ENCODE data around the gene NFKBIL1. TPM values are rescaled to one million over a fixed set of nuclear protein-coding genes. Genes with fewer than 3 reads are reported as not detected.

NFKBIL1 gene
- total and polyA plus RNA-seq, 10 of the 15 experiments (the other 5 are each of a cell fraction or from before 2014, with no cell fraction given): 0.19 to 15.1 (median 7.0) TPM

GRCh38 chr6:31572041-31572911 is 24.9 kb downstream of the NFKBIL1 start, which contains the start of gene LTA (continued):
- TF ChIP-seq, protein P1, sequence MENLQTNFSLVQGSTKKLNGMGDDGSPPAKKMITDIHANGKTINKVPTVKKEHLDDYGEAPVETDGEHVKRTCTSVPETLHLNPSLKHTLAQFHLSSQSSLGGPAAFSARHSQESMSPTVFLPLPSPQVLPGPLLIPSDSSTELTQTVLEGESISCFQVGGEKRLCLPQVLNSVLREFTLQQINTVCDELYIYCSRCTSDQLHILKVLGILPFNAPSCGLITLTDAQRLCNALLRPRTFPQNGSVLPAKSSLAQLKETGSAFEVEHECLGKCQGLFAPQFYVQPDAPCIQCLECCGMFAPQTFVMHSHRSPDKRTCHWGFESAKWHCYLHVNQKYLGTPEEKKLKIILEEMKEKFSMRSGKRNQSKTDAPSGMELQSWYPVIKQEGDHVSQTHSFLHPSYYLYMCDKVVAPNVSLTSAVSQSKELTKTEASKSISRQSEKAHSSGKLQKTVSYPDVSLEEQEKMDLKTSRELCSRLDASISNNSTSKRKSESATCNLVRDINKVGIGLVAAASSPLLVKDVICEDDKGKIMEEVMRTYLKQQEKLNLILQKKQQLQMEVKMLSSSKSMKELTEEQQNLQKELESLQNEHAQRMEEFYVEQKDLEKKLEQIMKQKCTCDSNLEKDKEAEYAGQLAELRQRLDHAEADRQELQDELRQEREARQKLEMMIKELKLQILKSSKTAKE (IDR thresholded peaks at IDR 0.05; ENCODE audit: low read depth, poor library complexity, severe bottlenecking): no peak
- TF ChIP-seq, protein P2, sequence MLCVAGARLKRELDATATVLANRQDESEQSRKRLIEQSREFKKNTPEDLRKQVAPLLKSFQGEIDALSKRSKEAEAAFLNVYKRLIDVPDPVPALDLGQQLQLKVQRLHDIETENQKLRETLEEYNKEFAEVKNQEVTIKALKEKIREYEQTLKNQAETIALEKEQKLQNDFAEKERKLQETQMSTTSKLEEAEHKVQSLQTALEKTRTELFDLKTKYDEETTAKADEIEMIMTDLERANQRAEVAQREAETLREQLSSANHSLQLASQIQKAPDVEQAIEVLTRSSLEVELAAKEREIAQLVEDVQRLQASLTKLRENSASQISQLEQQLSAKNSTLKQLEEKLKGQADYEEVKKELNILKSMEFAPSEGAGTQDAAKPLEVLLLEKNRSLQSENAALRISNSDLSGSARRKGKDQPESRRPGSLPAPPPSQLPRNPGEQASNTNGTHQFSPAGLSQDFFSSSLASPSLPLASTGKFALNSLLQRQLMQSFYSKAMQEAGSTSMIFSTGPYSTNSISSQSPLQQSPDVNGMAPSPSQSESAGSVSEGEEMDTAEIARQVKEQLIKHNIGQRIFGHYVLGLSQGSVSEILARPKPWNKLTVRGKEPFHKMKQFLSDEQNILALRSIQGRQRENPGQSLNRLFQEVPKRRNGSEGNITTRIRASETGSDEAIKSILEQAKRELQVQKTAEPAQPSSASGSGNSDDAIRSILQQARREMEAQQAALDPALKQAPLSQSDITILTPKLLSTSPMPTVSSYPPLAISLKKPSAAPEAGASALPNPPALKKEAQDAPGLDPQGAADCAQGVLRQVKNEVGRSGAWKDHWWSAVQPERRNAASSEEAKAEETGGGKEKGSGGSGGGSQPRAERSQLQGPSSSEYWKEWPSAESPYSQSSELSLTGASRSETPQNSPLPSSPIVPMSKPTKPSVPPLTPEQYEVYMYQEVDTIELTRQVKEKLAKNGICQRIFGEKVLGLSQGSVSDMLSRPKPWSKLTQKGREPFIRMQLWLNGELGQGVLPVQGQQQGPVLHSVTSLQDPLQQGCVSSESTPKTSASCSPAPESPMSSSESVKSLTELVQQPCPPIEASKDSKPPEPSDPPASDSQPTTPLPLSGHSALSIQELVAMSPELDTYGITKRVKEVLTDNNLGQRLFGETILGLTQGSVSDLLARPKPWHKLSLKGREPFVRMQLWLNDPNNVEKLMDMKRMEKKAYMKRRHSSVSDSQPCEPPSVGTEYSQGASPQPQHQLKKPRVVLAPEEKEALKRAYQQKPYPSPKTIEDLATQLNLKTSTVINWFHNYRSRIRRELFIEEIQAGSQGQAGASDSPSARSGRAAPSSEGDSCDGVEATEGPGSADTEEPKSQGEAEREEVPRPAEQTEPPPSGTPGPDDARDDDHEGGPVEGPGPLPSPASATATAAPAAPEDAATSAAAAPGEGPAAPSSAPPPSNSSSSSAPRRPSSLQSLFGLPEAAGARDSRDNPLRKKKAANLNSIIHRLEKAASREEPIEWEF (IDR thresholded peaks at IDR 0.05; ENCODE audit: insufficient replicate concordance, low read depth, low read length): no peak
- TF ChIP-seq ETV6 (conservative IDR thresholded peaks at IDR 0.05 in 1 of 2, IDR thresholded peaks at IDR 0.05 in 1 of 2; ENCODE audit: borderline replicate concordance in 1 of 2, low read depth in 1 of 2) (peak in 1 of 2 experiments; percentile 41; a peak in 1 of 4 replicates), FOXM1 (IDR thresholded peaks at IDR 0.05; ENCODE audit: low read depth, low read length) (no peak), PAX8 (IDR thresholded peaks at IDR 0.05) (no peak), POU2F2 (IDR thresholded peaks at IDR 0.05; ENCODE audit: borderline replicate concordance, low read depth, low read length) (peak; percentile 21; the same call in 1 of the 3 replicates), SPI1 (IDR thresholded peaks at IDR 0.05; ENCODE audit: borderline replicate concordance, insufficient read depth, low read depth, low read length) (no peak), CBX3 (IDR thresholded peaks at IDR 0.05; ENCODE audit: borderline replicate concordance, low read depth) (no peak), SIN3A (IDR thresholded peaks at IDR 0.05; ENCODE audit: low read depth, low read length) (no peak), NRF1 (conservative IDR thresholded peaks at IDR 0.05; ENCODE audit: low read depth, low read length) (no peak), SMAD1 (IDR thresholded peaks at IDR 0.05; ENCODE audit: low read depth, partially characterized antibody) (no peak), RB1 (IDR thresholded peaks at IDR 0.05; ENCODE audit: borderline replicate concordance) (no peak), PML (IDR thresholded peaks at IDR 0.05; ENCODE audit: low read length) (no peak), RELA (IDR thresholded peaks at IDR 0.05; ENCODE audit: borderline replicate concordance, partially characterized antibody) (no peak), CEBPB (IDR thresholded peaks at IDR 0.05; ENCODE audit: borderline replicate concordance in 1 of 2, low read depth in 2 of 2, low read length in 2 of 2) (no peak), JUNB (IDR thresholded peaks at IDR 0.05) (no peak), MYB (IDR thresholded peaks at IDR 0.05; ENCODE audit: borderline replicate concordance, low read depth, low read length) (no peak), KAT2A (conservative IDR thresholded peaks at IDR 0.05; ENCODE audit: control insufficient read depth, low read depth, low read length) (no peak), NFIC (IDR thresholded peaks at IDR 0.05; ENCODE audit: low read depth, low read length) (no peak), SUPT20H (IDR thresholded peaks at IDR 0.05; ENCODE audit: borderline replicate concordance, control insufficient read depth, low read depth, low read length) (no peak), ZNF622 (IDR thresholded peaks at IDR 0.05) (no peak), RAD21 (IDR thresholded peaks at IDR 0.05; ENCODE audit: insufficient read depth, low read depth, low read length) (no peak)
